Measurements from ENCODE around the gene GALNT2.

GALNT2 gene

GRCh38 chr1:230306169-230306568 is 239.1 kb downstream of the GALNT2 start:
- H3K36me3 ChIP-seq (ENCODE audit: insufficient read depth, low read length) = no peaks in the 10 kb centered on the region

DNA sequence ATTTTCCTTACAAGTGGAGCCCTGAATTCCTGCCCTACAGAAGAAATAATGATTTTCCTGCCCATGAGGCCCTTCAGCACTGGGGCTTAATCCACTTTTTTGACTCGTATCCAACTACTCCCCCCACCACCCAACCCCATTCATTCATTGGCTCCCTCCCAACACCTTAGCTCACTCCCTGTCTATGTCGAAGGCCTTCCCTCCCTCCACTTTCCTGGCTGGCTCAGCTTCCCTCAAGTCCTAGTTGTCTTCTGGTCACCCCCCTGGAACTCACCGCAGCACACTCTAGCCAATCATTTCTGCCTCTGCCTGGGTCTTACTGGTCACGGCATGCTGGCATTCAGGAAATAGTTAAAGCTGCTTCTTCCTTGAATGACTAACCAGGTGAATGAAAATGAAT is 240.2 kb downstream of the GALNT2 start:
- Histone ChIP-seq H3K9ac (ENCODE audit: low read depth, low read length) (no peak overlapping the region), H3K36me3 (ENCODE audit: insufficient read depth, low read length) (no peaks in the 10 kb centered on the region), H3K4me3 (ENCODE audit: low read length) (no peak overlapping the region), H3K27me3 (ENCODE audit: control insufficient read depth, insufficient read depth, low read length) (no peaks in the 10 kb centered on the region), H3K9me3 (replicated peaks; ENCODE audit: low read length) (no peaks in the 10 kb centered on the region), H3K4me1 (ENCODE audit: control insufficient read depth, insufficient read depth, low read length) (peaks cover 21% of the 10 kb centered on the region), H3K4me2 (ENCODE audit: low read length) (no peak overlapping the region)

More at GRCh38 chr1:230306169-230306568, 239.1 kb downstream of the GALNT2 start:
- H3K4me3 ChIP-seq (ENCODE audit: low read length) = no peak overlapping the region
- peaks cover 21% of the 10 kb centered on the region for H3K4me1 ChIP-seq (ENCODE audit: control insufficient read depth, insufficient read depth, low read length)
- H3K27me3 ChIP-seq (ENCODE audit: control insufficient read depth, insufficient read depth, low read length) = no peaks in the 10 kb centered on the region
- no peak overlapping the region for H3K9ac ChIP-seq (ENCODE audit: low read depth, low read length)
- H3K4me2 ChIP-seq (ENCODE audit: low read length) = no peak overlapping the region
- no peaks in the 10 kb centered on the region for H3K9me3 ChIP-seq (replicated peaks; ENCODE audit: low read length)

DNA sequence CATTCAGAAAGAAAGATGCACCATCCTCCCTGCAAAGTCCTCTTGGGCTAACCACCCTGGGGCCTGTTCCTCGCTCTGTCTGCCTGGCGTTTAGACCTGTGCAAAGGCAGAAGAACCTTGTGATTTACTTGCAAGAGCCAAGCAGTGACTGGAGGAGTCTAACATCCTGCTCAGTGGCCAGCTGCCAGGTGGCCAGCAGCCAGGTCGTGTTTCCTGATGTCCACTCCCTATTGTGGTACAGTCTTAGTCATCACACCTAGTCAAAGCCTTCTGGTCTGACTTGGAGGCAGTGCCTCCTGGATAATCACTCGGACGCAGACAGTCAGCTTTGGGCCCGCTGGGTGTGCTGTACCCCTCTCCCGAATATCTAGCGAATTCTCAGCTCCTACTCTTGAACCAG is 241.0 kb downstream of the GALNT2 start:
- Histone ChIP-seq H3K4me2 (ENCODE audit: low read length) (no peak overlapping the region), H3K9me3 (replicated peaks; ENCODE audit: low read length) (no peaks in the 10 kb centered on the region), H3K4me3 (ENCODE audit: low read length) (no peak overlapping the region), H3K9ac (ENCODE audit: low read depth, low read length) (no peak overlapping the region), H3K4me1 (ENCODE audit: control insufficient read depth, insufficient read depth, low read length) (peaks cover 21% of the 10 kb centered on the region), H3K36me3 (ENCODE audit: insufficient read depth, low read length) (no peaks in the 10 kb centered on the region), H3K27me3 (ENCODE audit: control insufficient read depth, insufficient read depth, low read length) (no peaks in the 10 kb centered on the region)

DNA sequence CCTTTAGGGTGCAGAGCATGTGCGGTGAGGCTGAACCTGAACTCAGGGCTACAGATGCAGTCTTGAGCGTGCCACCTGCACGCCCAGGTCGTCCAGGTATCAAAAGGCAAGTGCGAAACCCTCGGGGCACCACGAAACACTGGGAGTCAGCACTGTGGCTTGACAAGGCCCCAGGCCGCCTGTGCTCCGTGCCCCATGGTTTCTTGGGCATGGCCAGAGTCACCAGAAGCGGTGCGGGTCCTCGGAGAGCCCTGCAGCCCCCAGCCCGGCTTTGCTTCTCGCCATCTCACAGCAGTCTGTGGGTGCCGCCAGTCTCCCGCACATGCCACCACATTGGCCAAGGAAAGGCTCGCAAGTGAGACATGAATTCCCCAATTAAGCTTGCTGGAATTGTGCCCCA is 241.8 kb downstream of the GALNT2 start:
- Histone ChIP-seq H3K27me3 (ENCODE audit: control insufficient read depth, insufficient read depth, low read length) (no peaks in the 10 kb centered on the region), H3K4me3 (ENCODE audit: low read length) (no peak overlapping the region), H3K36me3 (ENCODE audit: insufficient read depth, low read length) (no peaks in the 10 kb centered on the region), H3K4me2 (ENCODE audit: low read length) (no peak overlapping the region), H3K9me3 (replicated peaks; ENCODE audit: low read length) (no peaks in the 10 kb centered on the region), H3K4me1 (ENCODE audit: control insufficient read depth, insufficient read depth, low read length) (peaks cover 15% of the 10 kb centered on the region), H3K9ac (ENCODE audit: low read depth, low read length) (no peak overlapping the region)

- Histone ChIP-seq H3K4me2 (ENCODE audit: low read length) (no peak overlapping the region), H3K4me3 (ENCODE audit: low read length) (no peak overlapping the region), H3K4me1 (ENCODE audit: control insufficient read depth, insufficient read depth, low read length) (peaks cover 10% of the 10 kb centered on the region), H3K9ac (ENCODE audit: low read depth, low read length) (no peak overlapping the region), H3K36me3 (ENCODE audit: insufficient read depth, low read length) (no peaks in the 10 kb centered on the region), H3K27me3 (ENCODE audit: control insufficient read depth, insufficient read depth, low read length) (no peaks in the 10 kb centered on the region), H3K9me3 (replicated peaks; ENCODE audit: low read length) (no peaks in the 10 kb centered on the region)
These were observed 242.7 kb downstream of the GALNT2 start for GRCh38 chr1:230309646-230310177.

DNA sequence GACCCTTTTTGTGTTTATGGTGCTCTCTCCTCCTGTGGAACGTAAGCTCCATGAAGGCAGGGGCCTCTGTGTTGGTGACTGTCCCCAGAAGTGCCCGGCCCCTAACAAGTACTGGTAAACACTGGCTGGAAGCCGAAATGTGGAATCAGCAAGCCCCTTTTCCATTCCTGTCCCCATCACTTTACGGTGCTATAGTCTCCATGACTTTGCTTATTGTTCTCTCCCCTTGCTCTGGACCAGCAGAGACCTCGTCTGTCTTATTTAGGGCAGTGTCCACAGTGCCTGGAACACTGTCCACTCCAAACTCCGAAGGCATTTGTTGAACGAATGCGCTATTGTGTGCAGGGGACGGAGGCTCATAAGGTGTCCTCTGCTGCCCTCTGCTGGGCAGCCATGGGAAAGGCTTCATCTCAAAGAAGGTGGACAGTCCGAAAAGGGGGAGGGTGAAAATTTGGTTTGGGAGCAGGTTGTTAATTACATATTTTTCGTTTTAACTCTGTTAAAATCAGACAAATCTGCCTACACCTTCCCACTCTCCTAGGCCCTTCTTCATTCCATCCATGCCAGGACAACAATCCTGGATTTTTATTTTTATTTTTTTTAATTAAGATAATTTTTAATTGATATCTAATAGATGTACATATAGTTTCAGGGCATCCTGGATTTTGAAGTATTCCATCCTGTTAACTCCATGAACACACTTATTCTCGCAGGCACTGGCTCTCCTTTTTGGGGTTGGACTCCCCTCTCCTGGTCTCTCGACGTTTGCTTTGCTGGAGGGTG is 243.5 kb downstream of the GALNT2 start:
- Histone ChIP-seq H3K9me3 (replicated peaks; ENCODE audit: low read length) (no peaks in the 10 kb centered on the region), H3K9ac (ENCODE audit: low read depth, low read length) (no peak overlapping the region), H3K4me2 (ENCODE audit: low read length) (no peak overlapping the region)

GRCh38 chr1:230312676-230313075 is 245.6 kb downstream of the GALNT2 start:
- H3K4me2 ChIP-seq (ENCODE audit: low read length) = no peak overlapping the region
- H3K27me3 ChIP-seq (ENCODE audit: control insufficient read depth, insufficient read depth, low read length) = no peaks in the 10 kb centered on the region
- H3K9ac ChIP-seq (ENCODE audit: low read depth, low read length) = no peak overlapping the region
- H3K36me3 ChIP-seq (ENCODE audit: insufficient read depth, low read length) = no peaks in the 10 kb centered on the region
- H3K4me3 ChIP-seq (ENCODE audit: low read length) = no peak overlapping the region
- peaks cover 6% of the 10 kb centered on the region for H3K4me1 ChIP-seq (ENCODE audit: control insufficient read depth, insufficient read depth, low read length)
- no peaks in the 10 kb centered on the region for H3K9me3 ChIP-seq (replicated peaks; ENCODE audit: low read length)

More for the DNA sequence above, 243.5 kb downstream of the GALNT2 start:
- Histone ChIP-seq H3K4me1 (ENCODE audit: control insufficient read depth, insufficient read depth, low read length) (peaks cover 10% of the 10 kb centered on the region), H3K27me3 (ENCODE audit: control insufficient read depth, insufficient read depth, low read length) (no peaks in the 10 kb centered on the region), H3K4me3 (ENCODE audit: low read length) (no peak overlapping the region), H3K36me3 (ENCODE audit: insufficient read depth, low read length) (no peaks in the 10 kb centered on the region)

DNA sequence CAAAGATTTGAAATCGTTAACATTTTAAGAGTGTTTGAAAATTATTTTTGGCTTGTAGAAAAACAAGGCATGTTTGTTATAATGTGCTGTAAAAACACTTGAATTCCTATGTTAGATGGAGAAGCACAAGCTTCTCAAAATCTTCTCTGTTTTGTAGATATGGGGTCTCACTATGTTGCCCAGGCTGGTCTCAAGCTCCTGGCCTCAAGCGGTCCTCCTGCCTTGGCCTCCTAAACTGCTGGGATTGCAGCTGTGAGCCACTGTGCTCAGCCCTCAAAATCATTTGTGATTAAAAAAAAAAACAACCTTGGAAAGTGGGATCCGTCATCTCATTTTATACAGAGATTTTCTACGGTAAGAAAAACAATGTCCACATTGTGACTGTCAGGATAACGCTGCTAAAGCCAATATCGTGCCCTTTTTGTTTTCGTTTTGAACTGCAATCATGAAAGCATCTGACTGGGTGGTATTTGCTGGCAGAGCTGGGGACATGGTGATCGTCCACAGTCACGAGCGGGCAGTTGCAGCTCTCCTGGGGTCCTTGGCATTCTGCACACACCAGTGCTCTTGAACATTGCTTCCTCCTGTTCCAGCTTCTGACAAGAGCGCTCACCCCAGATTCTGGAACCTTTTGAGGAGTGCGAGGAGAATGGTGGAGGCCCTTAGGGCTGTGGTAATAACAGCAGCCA is 246.6 kb downstream of the GALNT2 start:
- Histone ChIP-seq H3K27me3 (ENCODE audit: control insufficient read depth, insufficient read depth, low read length) (no peaks in the 10 kb centered on the region), H3K9me3 (replicated peaks; ENCODE audit: low read length) (no peaks in the 10 kb centered on the region), H3K4me1 (ENCODE audit: control insufficient read depth, insufficient read depth, low read length) (no peaks in the 10 kb centered on the region), H3K4me3 (ENCODE audit: low read length) (no peak overlapping the region), H3K4me2 (ENCODE audit: low read length) (no peak overlapping the region), H3K9ac (ENCODE audit: low read depth, low read length) (no peak overlapping the region), H3K36me3 (ENCODE audit: insufficient read depth, low read length) (no peaks in the 10 kb centered on the region)

GRCh38 chr1:230314142-230314470 is 247.1 kb downstream of the GALNT2 start:
- Histone ChIP-seq H3K4me2 (ENCODE audit: low read length) (no peak overlapping the region), H3K9ac (ENCODE audit: low read depth, low read length) (no peak overlapping the region), H3K27me3 (ENCODE audit: control insufficient read depth, insufficient read depth, low read length) (no peaks in the 10 kb centered on the region), H3K36me3 (ENCODE audit: insufficient read depth, low read length) (no peaks in the 10 kb centered on the region), H3K9me3 (replicated peaks; ENCODE audit: low read length) (no peaks in the 10 kb centered on the region), H3K4me3 (ENCODE audit: low read length) (no peak overlapping the region), H3K4me1 (ENCODE audit: control insufficient read depth, insufficient read depth, low read length) (no peaks in the 10 kb centered on the region)

GRCh38 chr1:230315099-230315498 is 248.1 kb downstream of the GALNT2 start:
- H3K4me3 ChIP-seq (ENCODE audit: low read length) = no peak overlapping the region
- H3K36me3 ChIP-seq (ENCODE audit: insufficient read depth, low read length) = no peaks in the 10 kb centered on the region
- H3K9me3 ChIP-seq (replicated peaks; ENCODE audit: low read length) = no peaks in the 10 kb centered on the region
- H3K4me2 ChIP-seq (ENCODE audit: low read length) = no peak overlapping the region
- no peak overlapping the region for H3K9ac ChIP-seq (ENCODE audit: low read depth, low read length)
- no peaks in the 10 kb centered on the region for H3K4me1 ChIP-seq (ENCODE audit: control insufficient read depth, insufficient read depth, low read length)
- H3K27me3 ChIP-seq (ENCODE audit: control insufficient read depth, insufficient read depth, low read length) = no peaks in the 10 kb centered on the region

GRCh38 chr1:230316864-230317745 is 250.1 kb downstream of the GALNT2 start:
- Histone ChIP-seq H3K4me3 (ENCODE audit: low read length) (no peak overlapping the region), H3K4me2 (ENCODE audit: low read length) (no peak overlapping the region), H3K36me3 (ENCODE audit: insufficient read depth, low read length) (no peaks in the 10 kb centered on the region), H3K4me1 (ENCODE audit: control insufficient read depth, insufficient read depth, low read length) (peaks cover 8% of the 10 kb centered on the region), H3K27me3 (ENCODE audit: control insufficient read depth, insufficient read depth, low read length) (no peaks in the 10 kb centered on the region), H3K9me3 (replicated peaks; ENCODE audit: low read length) (no peaks in the 10 kb centered on the region), H3K9ac (ENCODE audit: low read depth, low read length) (no peak overlapping the region)

Measured in skeletal muscle satellite cell (primary cell).